ENCODE data around the gene ARHGEF33.
A peak's percentile ranks its signal among the peaks of the same experiment; 100 is the strongest.
"Not testable (repeated sequence)": the region's sequence is repeated elsewhere in the genome, so short reads cannot be mapped to it uniquely, and the experiment has no call there.

ARHGEF33 gene

DNA sequence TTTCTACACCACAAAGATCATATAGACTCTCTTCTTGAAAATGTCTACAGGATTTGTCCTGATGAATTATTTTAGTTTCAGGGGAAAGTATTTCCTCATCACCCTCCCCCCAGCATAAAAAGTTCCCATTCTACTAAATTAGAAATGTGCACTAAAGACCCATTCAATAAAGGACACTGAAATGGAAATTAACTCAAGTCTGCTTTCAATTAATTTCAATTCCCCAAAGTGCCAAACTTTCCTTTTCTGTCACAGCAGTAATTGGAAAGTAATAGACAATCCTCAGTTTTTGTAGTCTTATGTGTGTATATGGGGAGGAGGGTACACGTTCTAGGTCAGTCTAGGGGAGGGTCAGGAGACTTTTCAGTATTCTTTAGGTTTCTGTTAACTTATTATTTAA is 21.5 kb downstream of the ARHGEF33 start:
- no peak for DNase-seq (ENCODE audit: low read depth)

DNA sequence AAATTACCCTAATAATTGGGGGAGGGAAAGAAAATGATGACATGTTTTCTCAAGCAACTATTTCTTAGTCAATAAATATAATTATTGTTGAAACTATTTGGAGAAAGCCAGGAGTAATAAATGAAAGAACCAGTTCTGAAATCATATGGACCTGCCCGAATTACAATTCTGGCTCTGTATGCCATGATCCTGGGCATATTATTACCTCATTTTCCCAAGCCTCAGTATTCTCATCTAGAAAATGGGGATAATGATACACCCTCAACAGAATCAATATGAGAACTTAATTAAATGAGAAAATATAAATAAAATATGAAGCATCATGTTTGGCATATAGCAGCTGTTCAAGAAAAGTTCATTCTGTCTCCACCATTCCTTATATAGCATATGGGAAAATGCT is 22.9 kb downstream of the ARHGEF33 start:
- no peak for DNase-seq (ENCODE audit: low read depth)

GRCh38 chr2:38922389-38922788 is 32.7 kb downstream of the ARHGEF33 start:
- no peak for DNase-seq (ENCODE audit: low read depth)

GRCh38 chr2:38922902-38923301 is 33.2 kb downstream of the ARHGEF33 start:
- DNase-seq (ENCODE audit: low read depth): no peak

DNA sequence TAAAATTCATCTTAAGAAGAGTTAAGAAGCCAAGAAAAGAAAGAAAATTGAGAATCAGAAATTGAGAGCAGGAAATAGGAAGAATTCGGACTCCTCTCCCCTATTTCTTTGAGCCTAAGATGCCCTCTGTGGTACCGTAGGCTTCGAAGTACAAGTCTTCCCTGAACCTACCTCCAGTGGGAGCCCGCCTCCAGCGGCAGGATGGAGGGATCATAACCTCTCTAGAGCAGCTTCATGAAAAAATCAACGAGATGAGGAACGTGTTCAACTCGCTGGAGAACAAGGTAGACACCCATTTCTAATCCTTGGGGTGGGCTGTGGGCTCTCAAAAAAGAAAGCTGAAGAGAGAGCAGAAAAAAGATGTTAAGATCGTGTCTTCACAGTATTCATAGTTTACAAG is 36.3 kb downstream of the ARHGEF33 start:
- DNase-seq (ENCODE audit: low read depth): no peak

DNA sequence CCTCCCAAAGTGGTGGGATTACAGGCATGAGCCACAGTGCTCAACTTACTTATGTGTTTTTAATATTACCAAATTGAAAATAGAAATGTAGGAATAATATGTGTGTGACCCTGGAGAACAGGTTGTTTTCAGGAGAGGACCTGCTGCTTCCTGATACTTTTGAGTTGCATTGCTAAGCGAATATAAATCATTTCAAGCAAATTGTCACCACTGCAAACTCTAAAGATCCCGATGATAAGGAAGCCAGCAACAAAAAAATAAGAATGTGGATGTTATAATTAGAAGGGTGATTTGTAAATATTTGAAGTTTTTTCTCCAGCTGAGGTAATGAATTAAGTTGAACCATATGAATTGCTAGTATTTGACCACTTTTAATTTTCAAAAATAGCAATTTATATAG is 40.9 kb downstream of the ARHGEF33 start:
- no peak for DNase-seq (ENCODE audit: low read depth)

GRCh38 chr2:38932586-38932985 is 42.9 kb downstream of the ARHGEF33 start:
- no peak for DNase-seq (ENCODE audit: low read depth)

DNA sequence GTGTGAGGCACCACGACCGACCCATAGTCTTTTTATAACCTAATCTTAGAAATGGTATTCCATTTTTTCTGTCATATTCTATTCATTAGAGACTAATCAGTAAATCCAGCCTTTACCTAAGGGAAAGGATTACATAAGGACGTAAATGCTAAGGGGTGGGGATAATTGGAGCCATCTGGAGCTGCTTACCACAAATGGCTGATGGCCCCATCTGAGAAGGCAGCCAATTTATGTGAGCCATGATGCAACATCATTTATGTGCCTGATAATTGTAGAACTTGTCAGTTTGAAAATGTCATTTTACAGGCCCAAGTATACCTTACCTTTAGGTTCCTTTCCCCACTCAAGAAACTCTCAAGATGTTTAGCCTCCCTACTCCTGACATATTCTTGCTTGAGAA is 44.0 kb downstream of the ARHGEF33 start:
- no peak for DNase-seq (ENCODE audit: low read depth)

GRCh38 chr2:38934742-38935141 is 45.1 kb downstream of the ARHGEF33 start:
- DNase-seq (ENCODE audit: low read depth): no peak

DNA sequence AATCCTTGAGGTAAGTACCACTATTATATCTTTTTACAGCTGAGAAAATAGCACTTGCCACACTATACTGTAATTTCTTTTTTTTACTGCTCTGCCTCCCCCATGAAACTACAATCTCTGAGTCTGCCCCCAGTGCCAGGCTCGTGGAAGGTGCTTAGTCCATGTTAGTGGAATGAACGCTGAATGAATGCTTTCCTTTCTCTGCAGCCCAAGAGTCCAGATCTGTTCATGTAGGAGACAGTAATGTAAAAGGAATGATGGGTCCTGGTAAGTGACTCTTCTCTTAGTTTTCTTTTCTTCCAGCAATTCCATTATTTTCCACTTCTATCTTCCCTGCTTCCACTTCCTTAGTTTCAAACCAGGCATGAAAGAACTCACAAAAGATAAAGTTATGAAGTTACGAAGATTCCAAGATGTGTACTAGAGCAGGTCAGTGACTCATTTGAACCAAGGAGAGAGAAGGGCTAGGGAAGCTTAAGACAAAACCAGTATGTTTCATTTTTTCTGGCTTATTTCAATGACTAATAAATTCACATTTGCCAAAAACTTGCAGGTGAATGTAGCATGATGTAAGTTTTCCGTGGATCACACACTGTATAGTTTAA is 46.0 kb downstream of the ARHGEF33 start:
- DNase-seq (ENCODE audit: low read depth): no peak

DNA sequence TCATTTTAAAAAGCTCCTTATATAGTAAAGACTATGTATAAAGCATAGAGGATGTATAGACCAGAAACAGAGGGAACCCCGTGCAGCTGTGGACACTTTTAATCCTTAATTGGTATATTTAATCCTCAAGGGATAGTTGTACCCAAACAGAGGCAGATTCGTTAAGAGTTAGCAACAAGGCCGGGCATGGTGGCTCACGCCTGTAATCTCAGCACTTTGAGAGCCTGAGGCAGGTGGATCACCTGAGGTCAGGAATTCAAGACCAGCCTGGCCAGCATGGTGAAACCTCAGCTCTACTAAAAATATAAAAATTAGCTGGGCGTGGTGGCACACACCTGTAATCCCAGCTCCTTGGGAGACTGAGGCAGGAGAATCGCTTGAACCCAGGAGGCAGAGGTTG is 46.8 kb downstream of the ARHGEF33 start:
- DNase-seq (ENCODE audit: low read depth): not testable (repeated sequence)

- no peak for DNase-seq (ENCODE audit: low read depth)
These were observed 47.9 kb downstream of the ARHGEF33 start for GRCh38 chr2:38937548-38937947.

DNA sequence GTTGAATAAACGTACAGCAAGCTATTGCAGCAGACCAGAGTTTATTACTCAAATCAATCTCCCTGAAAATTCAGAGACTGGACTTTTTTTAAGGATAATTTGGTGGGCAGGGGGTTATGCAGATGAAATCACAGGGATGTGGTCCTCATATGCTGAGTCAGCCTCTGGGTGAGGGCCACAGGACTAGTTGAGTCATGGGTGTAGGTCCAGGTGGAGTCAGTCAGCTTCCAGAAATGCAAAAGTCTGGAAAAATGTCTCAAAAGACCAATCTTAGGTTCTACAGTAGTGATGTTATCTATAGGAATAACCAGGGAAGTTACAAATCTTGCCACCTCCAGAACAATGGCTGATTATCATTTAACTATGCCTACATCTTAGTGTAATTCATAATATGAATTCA is 51.1 kb downstream of the ARHGEF33 start:
- no peak for DNase-seq (ENCODE audit: low read depth)

DNA sequence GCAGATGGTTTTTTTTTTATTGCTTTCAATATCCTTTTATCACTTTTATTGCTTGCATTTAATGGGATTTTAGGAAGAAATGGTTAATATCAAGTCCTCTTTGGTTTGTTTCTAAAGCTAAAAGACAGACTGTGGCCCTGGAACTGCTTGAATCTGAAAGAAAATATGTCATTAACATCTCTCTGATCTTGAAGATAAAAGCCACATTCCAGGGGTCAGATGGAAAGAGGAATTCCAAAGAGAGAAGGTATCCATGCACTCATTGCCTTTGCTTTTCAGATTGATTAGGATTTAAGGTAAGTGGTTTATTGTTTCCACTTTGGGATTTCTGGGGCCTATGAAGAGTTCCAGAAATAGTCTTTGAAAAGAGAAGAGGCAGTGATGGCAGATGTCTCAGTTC is 54.1 kb downstream of the ARHGEF33 start:
- no peak for DNase-seq (ENCODE audit: low read depth)

- DNase-seq (ENCODE audit: low read depth): no peak
These were observed 55.7 kb downstream of the ARHGEF33 start for GRCh38 chr2:38945372-38945771.

DNA sequence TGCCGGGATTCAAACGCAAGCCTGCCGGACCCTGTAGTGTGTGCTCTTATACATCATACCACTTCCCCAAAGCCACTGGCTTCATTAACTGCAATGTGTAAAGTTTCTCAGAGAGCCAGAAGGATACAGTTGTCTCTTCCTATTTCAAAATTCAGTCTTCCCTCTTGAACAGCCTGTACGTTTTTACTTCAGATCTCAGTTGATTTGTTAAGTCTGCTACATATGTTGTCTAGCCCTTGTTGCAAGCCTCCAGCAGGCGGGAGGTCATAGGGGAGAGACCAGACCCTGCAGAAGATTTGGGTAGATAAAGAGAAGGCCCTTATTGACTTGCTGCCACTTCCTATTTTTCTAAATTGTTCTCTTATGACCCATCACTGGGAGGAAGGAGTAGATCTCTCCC is 56.2 kb downstream of the ARHGEF33 start:
- DNase-seq (ENCODE audit: low read depth): no peak

- peak; percentile 15 for DNase-seq (ENCODE audit: low read depth)
These were observed 57.9 kb downstream of the ARHGEF33 start for GRCh38 chr2:38947241-38948239.

DNA sequence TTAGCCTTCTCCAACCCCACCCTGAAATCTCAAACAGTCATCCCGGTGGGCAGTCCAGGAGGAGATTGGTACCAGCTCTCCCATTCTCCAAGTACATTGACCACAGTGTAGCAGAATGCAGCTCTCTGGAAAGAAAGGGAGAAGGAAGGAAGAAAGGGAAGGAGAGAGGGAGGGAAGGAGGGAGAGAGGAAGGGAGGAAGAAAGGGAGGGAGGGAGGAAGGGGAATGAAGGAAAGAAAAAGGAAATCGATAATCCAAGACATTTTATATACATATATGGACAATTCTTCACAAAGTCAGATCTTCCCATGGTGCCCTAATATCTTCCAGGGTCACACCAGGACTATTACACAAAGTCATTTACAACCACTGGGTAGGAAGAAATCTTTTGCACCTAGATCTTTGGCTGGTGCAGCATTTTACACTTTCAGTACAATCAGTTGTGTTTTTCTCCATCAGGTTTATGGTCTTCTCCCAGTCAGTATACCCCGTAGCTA is 58.8 kb downstream of the ARHGEF33 start:
- no peak for DNase-seq (ENCODE audit: low read depth)

- DNase-seq (ENCODE audit: low read depth): no peak
These were observed 59.3 kb downstream of the ARHGEF33 start for GRCh38 chr2:38948995-38949394.

DNA sequence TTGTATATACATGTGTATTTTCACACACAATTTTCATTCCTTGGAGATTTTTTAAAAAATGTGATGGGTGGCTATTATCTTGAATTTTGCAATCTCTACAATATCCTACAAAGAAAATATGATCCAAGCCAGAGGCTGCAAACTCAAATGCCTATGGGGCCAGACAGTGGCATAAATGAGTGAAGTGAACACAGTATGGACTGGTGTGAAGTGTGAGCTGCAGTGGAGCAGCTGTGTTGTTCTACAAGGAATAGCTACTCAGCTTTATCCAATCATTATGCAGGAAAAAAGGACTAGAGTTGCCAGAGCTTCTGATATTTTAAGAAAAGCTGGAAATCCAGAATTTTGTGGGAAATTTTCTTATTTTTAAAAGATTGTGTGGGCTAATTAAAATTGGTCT is 62.1 kb downstream of the ARHGEF33 start:
- no peak for DNase-seq (ENCODE audit: low read depth)

DNA sequence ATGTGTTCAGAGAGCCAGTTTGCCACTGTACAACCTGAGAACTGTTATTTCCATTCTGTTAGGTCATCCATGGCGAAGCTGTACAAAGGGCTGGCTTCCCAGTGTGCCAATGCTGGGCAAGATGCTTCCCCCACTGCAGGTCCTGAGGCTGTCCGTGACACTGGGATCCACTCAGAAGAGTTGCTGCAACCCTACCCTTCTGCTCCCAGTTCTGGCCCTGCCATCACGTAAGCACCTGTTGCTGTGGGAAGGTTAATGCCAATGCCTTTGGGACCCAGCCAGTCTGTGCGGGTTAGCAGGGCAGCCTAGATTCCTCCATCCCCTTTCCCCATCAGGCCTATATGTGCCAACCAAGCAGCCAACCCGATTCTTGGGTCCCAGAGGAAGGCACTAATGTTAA is 68.3 kb downstream of the ARHGEF33 start:
- no peak for DNase-seq (ENCODE audit: low read depth)

DNA sequence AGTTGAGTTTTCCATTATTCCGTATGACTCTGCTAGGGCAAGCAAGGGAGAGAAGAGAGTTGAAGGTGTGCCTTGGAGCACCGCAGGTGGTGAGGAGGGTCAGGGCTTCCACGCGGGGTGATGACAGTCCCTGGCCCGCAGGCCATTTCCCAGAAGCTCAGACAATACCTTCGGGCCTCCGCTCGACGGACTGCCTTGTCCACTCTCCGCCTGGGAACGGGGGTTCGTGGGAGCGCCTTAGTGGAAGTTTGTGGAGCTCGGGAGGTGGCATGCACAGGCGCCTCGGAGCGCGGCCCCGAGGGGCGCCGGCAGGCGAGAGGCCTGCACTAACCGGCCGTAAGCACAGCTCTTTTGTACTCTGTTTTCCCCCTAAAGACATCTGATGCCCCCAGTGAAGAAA is 69.8 kb downstream of the ARHGEF33 start:
- DNase-seq (ENCODE audit: low read depth): no peak

GRCh38 chr2:38959938-38960608 is 70.4 kb downstream of the ARHGEF33 start:
- DNase-seq (ENCODE audit: low read depth): peak; percentile 29
